ENCODE measurements around the gene CRTC1.

GRCh38 chr19:18685597-18686190 is 2.2 kb downstream of the CRTC1 start:
- TF ChIP-seq CTCF (IDR thresholded peaks at IDR 0.05; ENCODE audit: poor library complexity) (no peak), EZH2 (IDR thresholded peaks at IDR 0.05; ENCODE audit: borderline replicate concordance) (no peak), EZH2phosphoT487 (IDR thresholded peaks at IDR 0.05; ENCODE audit: low read depth, severe bottlenecking, unreplicated experiment) (no peak)
